HCT116 (cell line): ENCODE measurements around the gene CCDC15. TPM values are rescaled to one million over a fixed set of nuclear protein-coding genes. Genes with fewer than 3 reads are reported as not detected.

Experiments
- ATAC-seq: fragments of 200-7000 bp; cut with Tn5 transposase; 2 replicates; pipeline ENCODE4 v1.9.1; 2020; ENCODE audit warnings: mild to moderate bottlenecking, moderate library complexity
- BruUV-seq: library from RNA; stranded (reverse); fragments of 400-500 nt; replicated peaks from 2 replicates; lab custom pipeline; 2021; lab: Mats Ljungman, UMichigan
- CTCF ChIA-PET: fragments of 300-600 bp; sonication (Branson Sonifier 250); formaldehyde crosslinking; loops from one replicate; lab custom pipeline; 2021; ENCODE audit warnings: antibody characterized with exemption; lab: Charles Lee
- POLR2A ChIA-PET: fragments of 300-600, 350-600 bp; sonication (Branson Sonifier 250); formaldehyde crosslinking; loops from one replicate; lab custom pipeline; 2021; ENCODE audit warnings: antibody characterized with exemption; lab: Charles Lee
- RAD21 ChIA-PET, 2 experiments: fragments of 300-600 bp; sonication (Branson Sonifier 250); formaldehyde crosslinking; loops; one replicate each; lab custom pipeline; 2023; ENCODE audit warnings: low total read pairs in 2 of 2; ENCODE audit not compliant: uncharacterized antibody in 2 of 2, unreplicated experiment in 2 of 2, low non-redundant PET in 1 of 2; lab: Charles Lee
- DNase-seq: peaks from one replicate; pipeline ENCODE4 v3.0.0-alpha.2; 2010; ENCODE audit warnings: low read depth, low spot score
- H2AFZ ChIP-seq: fragments of 200-600 bp; shearing (Covaris generic), sonication (generic); 2 replicates; pipeline ENCODE4 v1.6.1; 2017; ENCODE audit warnings: low read depth, mixed run types, mixed read lengths, antibody characterized with exemption, low read length; ENCODE audit not compliant: poor library complexity, severe bottlenecking
- H3K27ac ChIP-seq: 2 replicates; pipeline ENCODE4 v1.5.1; 2012; ENCODE audit warnings: low read depth, low read length
- H3K27me3 ChIP-seq: fragments of 200-600 bp; sonication (generic); 2 replicates; pipeline ENCODE4 v1.6.1; 2016; ENCODE audit warnings: mixed run types, low read length, mixed read lengths; ENCODE audit not compliant: insufficient read depth
- H3K36me3 ChIP-seq, 2 experiments: fragments of 200-500 bp in 1 of 2; fragments of 200-600 bp in 1 of 2; sonication (Bioruptor generic) in 1 of 2; sonication (generic) in 1 of 2; 2 replicates each; pipeline versions ENCODE4 v1.5.1 to v1.6.1; 2014 to 2016; ENCODE audit warnings: low read length in 2 of 2, inconsistent platforms in 1 of 2, mixed read lengths in 1 of 2, mixed run types in 1 of 2; ENCODE audit not compliant: insufficient read depth in 2 of 2, control insufficient read depth in 1 of 2
- H3K4me1 ChIP-seq, 2 experiments: fragments of 200-600 bp in 1 of 2; sonication (generic) in 1 of 2; 2 replicates each; pipeline versions ENCODE4 v1.5.1 to v1.6.1; 2012 to 2017; ENCODE audit warnings: low read length in 2 of 2, inconsistent platforms in 1 of 2, mild to moderate bottlenecking in 1 of 2, mixed read lengths in 1 of 2, mixed run types in 1 of 2, moderate library complexity in 1 of 2; ENCODE audit not compliant: insufficient read depth in 2 of 2, control insufficient read depth in 1 of 2
- H3K4me2 ChIP-seq: fragments of 200-600 bp; sonication (generic); 2 replicates; pipeline ENCODE4 v1.6.1; 2017; ENCODE audit warnings: mixed run types, low read length, mixed read lengths
- H3K4me3 ChIP-seq, 2 experiments: fragments of 200-600 bp in 1 of 2; sonication (generic) in 1 of 2; replicated peaks in 1 of 2; 2 replicates each; pipeline ENCODE4 v1.5.1; 2011 to 2016; ENCODE audit warnings: low read length in 2 of 2, control low read depth in 1 of 2, low read depth in 1 of 2, mild to moderate bottlenecking in 1 of 2, mixed read lengths in 1 of 2, mixed run types in 1 of 2
- H3K79me2 ChIP-seq: fragments of 200-600 bp; sonication (generic); 2 replicates; pipeline ENCODE4 v1.6.1; 2017; ENCODE audit warnings: mild to moderate bottlenecking, mixed run types, low read length, moderate library complexity, mixed read lengths; ENCODE audit not compliant: insufficient read depth
- H3K9ac ChIP-seq: fragments of 200-600 bp; sonication (generic); 2 replicates; pipeline ENCODE4 v1.6.1; 2016; ENCODE audit warnings: low read length, mixed read lengths
- H3K9me2 ChIP-seq: fragments of 200-600 bp; sonication (generic), shearing (Covaris generic); 2 replicates; pipeline ENCODE4 v1.6.1; 2017; ENCODE audit warnings: mixed run types, mild to moderate bottlenecking, moderate library complexity; ENCODE audit not compliant: insufficient read depth
- H3K9me3 ChIP-seq, 2 experiments: fragments of 200-500 bp in 1 of 2; fragments of 200-600 bp in 1 of 2; sonication (Bioruptor generic) in 1 of 2; sonication (generic) in 1 of 2; 2 replicates each; pipeline ENCODE4 v1.6.1; 2014 to 2017; ENCODE audit warnings: low read length in 2 of 2, mixed read lengths in 2 of 2, inconsistent platforms in 1 of 2, low read depth in 1 of 2, mild to moderate bottlenecking in 1 of 2, mixed run types in 1 of 2, moderate library complexity in 1 of 2; ENCODE audit not compliant: control insufficient read depth in 1 of 2, insufficient read depth in 1 of 2
- H4K20me1 ChIP-seq: fragments of 200-600 bp; sonication (generic), shearing (Covaris generic); 2 replicates; pipeline ENCODE4 v1.6.1; 2017; ENCODE audit warnings: mixed run types, mild to moderate bottlenecking, moderate library complexity; ENCODE audit not compliant: insufficient read depth
- ATF3 ChIP-seq: IDR thresholded peaks from 2 replicates; pipeline ENCODE4 v1.6.1; 2012
- CBX3 ChIP-seq: IDR thresholded peaks from 2 replicates; pipeline ENCODE4 v1.6.1; 2012; ENCODE audit warnings: low read depth
- EGR1 ChIP-seq: IDR thresholded peaks from 2 replicates; pipeline ENCODE4 v1.6.1; 2012; ENCODE audit warnings: low read depth
- ELF1 ChIP-seq: IDR thresholded peaks from 2 replicates; pipeline ENCODE4 v1.6.1; 2012; ENCODE audit warnings: low read depth, borderline replicate concordance
- EZH2phosphoT487 ChIP-seq: fragments of 200-600 bp; IDR thresholded peaks from 2 replicates; pipeline ENCODE4 v1.6.1; 2018; ENCODE audit warnings: antibody characterized with exemption, borderline replicate concordance
- FOSL1 ChIP-seq: IDR thresholded peaks from 2 replicates; pipeline ENCODE4 v1.6.1; 2012; ENCODE audit warnings: low read depth
- MAX ChIP-seq: IDR thresholded peaks from 2 replicates; pipeline ENCODE4 v1.6.1; 2012
- POLR2A ChIP-seq: IDR thresholded peaks from 2 replicates; pipeline ENCODE4 v1.7.0; 2011; ENCODE audit warnings: borderline replicate concordance; ENCODE audit not compliant: insufficient read depth, insufficient read length; ENCODE audit errors: extremely low read depth
- POLR2AphosphoS5 ChIP-seq: IDR thresholded peaks from 2 replicates; pipeline ENCODE4 v1.6.1; 2011; ENCODE audit warnings: mild to moderate bottlenecking, low read depth, low read length, moderate library complexity
- RAD21 ChIP-seq: IDR thresholded peaks from 2 replicates; pipeline ENCODE4 v1.6.1; 2012; ENCODE audit warnings: low read depth, mild to moderate bottlenecking
- SP1 ChIP-seq: IDR thresholded peaks from 2 replicates; pipeline ENCODE4 v1.6.1; 2012; ENCODE audit warnings: low read depth
- YY1 ChIP-seq: IDR thresholded peaks from 2 replicates; pipeline ENCODE4 v1.6.1; 2011; ENCODE audit warnings: low read length, low read depth, moderate library complexity, mild to moderate bottlenecking; ENCODE audit not compliant: insufficient replicate concordance; ENCODE audit errors: extremely low read depth
- ZFX ChIP-seq: fragments of 450-650 bp; IDR thresholded peaks from 2 replicates; pipeline ENCODE4 v1.6.1; 2017
- ZNF274 ChIP-seq: fragments of 200-500 bp; sonication (Bioruptor generic); IDR thresholded peaks from 2 replicates; pipeline ENCODE4 v1.6.1; 2014; ENCODE audit warnings: mild to moderate bottlenecking, low read depth, low read length, inconsistent platforms
- intact Hi-C: fragments of 100-400 bp; cut with micrococcal nuclease; formaldehyde crosslinking; loops from 2 replicates; pipeline ENCODE4 v1.10.0; 2022
- total RNA-seq: library from RNA; stranded (reverse); gene quantifications from one replicate; pipeline ENCODE4 v1.2.1, GENCODE V29; 2021; ENCODE audit not compliant: unreplicated experiment

CCDC15 gene
- total RNA-seq, 1 experiment from 2014 or later: 2.4 TPM

GRCh38 chr11:124930799-124931198 is 23.2 kb upstream of the CCDC15 start:
- Histone ChIP-seq H4K20me1 (no peaks in the 10 kb centered on the region), H3K4me2 (no peak overlapping the region), H3K79me2 (no peaks in the 10 kb centered on the region), H3K4me3 (no peak overlapping the region), H3K4me1 (peaks cover 0 to 5% of the 10 kb centered on the region in 2 experiments; a peak in 1 of 4 replicates), H3K9me3 (no peaks in the 10 kb centered on the region), H3K36me3 (no peaks in the 10 kb centered on the region), H3K27me3 (no peaks in the 10 kb centered on the region), H2AFZ (no peak overlapping the region), H3K9me2 (no peaks in the 10 kb centered on the region), H3K27ac (no peak overlapping the region), H3K9ac (no peak overlapping the region)
- ATAC-seq: no peak
- ChIA-PET POLR2A (no interaction called here), RAD21 (no interaction called here), CTCF (no interaction called here)
- no peak for DNase-seq
- intact Hi-C loops: no loop called here
- no peak for TF ChIP-seq EGR1
- TF ChIP-seq EZH2phosphoT487: no peak
- TF ChIP-seq POLR2A: no peak
- TF ChIP-seq FOSL1: no peak
- TF ChIP-seq POLR2AphosphoS5: no peak
- no peak for TF ChIP-seq CBX3
- TF ChIP-seq ZFX: no peak
- no peak for TF ChIP-seq RAD21
- no peak for TF ChIP-seq ATF3
- no peak for TF ChIP-seq ELF1
- no peak for TF ChIP-seq YY1
- no peak for TF ChIP-seq MAX
- no peak for TF ChIP-seq SP1
- TF ChIP-seq ZNF274: no peak
- BruUV-seq: no TSS peak
